Hepatocyte (in vitro differentiated cells): ENCODE results near the gene GOLGA1. TPM values are rescaled to one million over a fixed set of nuclear protein-coding genes. Genes with fewer than 3 reads are reported as not detected.
"Not testable (repeated sequence)": the region's sequence is repeated elsewhere in the genome, so short reads cannot be mapped to it uniquely, and the experiment has no call there.

Experiments
- DNase-seq: peaks from one replicate; pipeline ENCODE4 v3.0.0-alpha.2; 2016; ENCODE audit warnings: low spot score
- H2AFZ ChIP-seq: fragments of 200-600 bp; sonication (generic); 2 replicates; pipeline ENCODE4 v1.6.0; 2016; ENCODE audit warnings: antibody characterized with exemption, mild to moderate bottlenecking
- H3K27ac ChIP-seq: fragments of 200-600 bp; sonication (generic); 2 replicates; pipeline ENCODE4 v1.5.1; 2016; ENCODE audit warnings: mild to moderate bottlenecking
- H3K27me3 ChIP-seq: fragments of 200-600 bp; sonication (generic); 2 replicates; pipeline ENCODE4 v1.6.1; 2016
- H3K36me3 ChIP-seq: fragments of 200-600 bp; sonication (generic); replicated peaks from 2 replicates; pipeline ENCODE4 v1.5.1; 2016; ENCODE audit warnings: low read depth; ENCODE audit not compliant: insufficient read depth
- H3K4me1 ChIP-seq: fragments of 200-600 bp; sonication (generic); 2 replicates; pipeline ENCODE4 v1.5.1; 2016; ENCODE audit warnings: mild to moderate bottlenecking, moderate library complexity; ENCODE audit not compliant: insufficient read depth
- H3K4me2 ChIP-seq: fragments of 200-600 bp; sonication (generic); 2 replicates; pipeline ENCODE4 v1.6.0; 2016
- H3K4me3 ChIP-seq: fragments of 200-600 bp; sonication (generic); 2 replicates; pipeline ENCODE4 v1.5.1; 2016; ENCODE audit warnings: mild to moderate bottlenecking
- H3K79me2 ChIP-seq: fragments of 200-600 bp; sonication (generic); 2 replicates; pipeline ENCODE4 v1.6.0; 2017; ENCODE audit warnings: mild to moderate bottlenecking
- H3K9me2 ChIP-seq: fragments of 200-600 bp; sonication (generic); replicated peaks from 2 replicates; pipeline ENCODE4 v1.6.0; 2017; ENCODE audit warnings: mild to moderate bottlenecking; ENCODE audit not compliant: insufficient read depth
- H3K9me3 ChIP-seq: fragments of 200-600 bp; sonication (generic); 2 replicates; pipeline ENCODE4 v1.5.1; 2016; ENCODE audit warnings: low read depth, mild to moderate bottlenecking
- H4K20me1 ChIP-seq: fragments of 200-600 bp; sonication (generic); 2 replicates; pipeline ENCODE4 v1.6.0; 2016; ENCODE audit warnings: mild to moderate bottlenecking; ENCODE audit not compliant: insufficient read depth, poor library complexity, severe bottlenecking
- CTCF ChIP-seq: fragments of 200-600 bp; sonication (generic); IDR thresholded peaks from 2 replicates; pipeline ENCODE4 v1.5.1; 2016; ENCODE audit warnings: antibody characterized with exemption, mild to moderate bottlenecking; ENCODE audit not compliant: poor library complexity
- EZH2 ChIP-seq: fragments of 200-600 bp; sonication (generic); IDR thresholded peaks from 2 replicates; pipeline ENCODE4 v1.6.1; 2016; ENCODE audit warnings: antibody characterized with exemption, mild to moderate bottlenecking, borderline replicate concordance
- EZH2phosphoT487 ChIP-seq: fragments of 200-600 bp; sonication (generic); IDR thresholded peaks from one replicate; pipeline ENCODE4 v1.6.1; 2018; ENCODE audit warnings: antibody characterized with exemption, mild to moderate bottlenecking, low read depth, moderate library complexity; ENCODE audit not compliant: unreplicated experiment, severe bottlenecking
- WGBS: methylation state at CpG from one replicate; pipeline ENCODE4 v1.1.6; 2016; ENCODE audit warnings: low lambda C conversion rate; ENCODE audit errors: missing lambda C conversion rate; 5-methylcytosine and 5-hydroxymethylcytosine counted together
- polyA plus RNA-seq: library from polyadenylated mRNA; unstranded; fragments of >200 nt; fragmentation: Nextera tagmentation; extraction: Ambion mirVana; gene quantifications from 2 replicates; pipeline ENCODE4 v1.2.1, GENCODE V29; 2016
- total RNA-seq: library from RNA; depleted of rRNA; stranded (reverse); fragments of >200 nt; gene quantifications from 2 replicates; pipeline ENCODE4 v1.2.3, GENCODE V29; 2014

GOLGA1 gene
- total and polyA plus RNA-seq, 2 experiments from 2014 or later: 10.1 to 12.9 TPM

- Histone ChIP-seq H3K4me3 (no peak overlapping the region), H3K27me3 (no peaks in the 10 kb centered on the region), H3K36me3 (no peaks in the 10 kb centered on the region), H3K4me1 (no peaks in the 10 kb centered on the region), H3K4me2 (no peak overlapping the region), H4K20me1 (no peaks in the 10 kb centered on the region), H3K79me2 (no peaks in the 10 kb centered on the region), H3K27ac (no peak overlapping the region), H3K9me3 (no peaks in the 10 kb centered on the region), H3K9me2 (no peaks in the 10 kb centered on the region), H2AFZ (no peak overlapping the region)
- 74% methylated on average over 7 of the region's 14 CpGs for WGBS
- DNase-seq: no peak
- TF ChIP-seq CTCF: no peak
- no peak for TF ChIP-seq EZH2
- no peak for TF ChIP-seq EZH2phosphoT487
Observed at GRCh38 chr9:124841075-124841821, 99.6 kb downstream of the GOLGA1 start.

- Histone ChIP-seq H3K79me2 (no peaks in the 10 kb centered on the region), H3K9me2 (no peaks in the 10 kb centered on the region), H3K4me2 (no peak overlapping the region), H3K27ac (no peak overlapping the region), H3K36me3 (no peaks in the 10 kb centered on the region), H2AFZ (no peak overlapping the region), H4K20me1 (no peaks in the 10 kb centered on the region), H3K4me1 (peaks cover 2% of the 10 kb centered on the region), H3K27me3 (no peaks in the 10 kb centered on the region), H3K9me3 (no peaks in the 10 kb centered on the region), H3K4me3 (no peak overlapping the region)
- TF ChIP-seq EZH2 (no peak), CTCF (peak; percentile 27)
- peak; percentile 9 for DNase-seq
- WGBS: 81% methylated on average over 18 of the region's 18 CpGs
Observed at GRCh38 chr9:124840300-124840833, 100.5 kb downstream of the GOLGA1 start.

GRCh38 chr9:124839612-124840299, 101.1 kb downstream of the GOLGA1 start:
- H3K36me3 ChIP-seq: no peaks in the 10 kb centered on the region
- H3K27me3 ChIP-seq: no peaks in the 10 kb centered on the region
- no peaks in the 10 kb centered on the region for H3K79me2 ChIP-seq
- TF ChIP-seq EZH2 (no peak), CTCF (peak; percentile 28), EZH2phosphoT487 (no peak)
- H3K4me3 ChIP-seq: no peak overlapping the region
- no peak overlapping the region for H3K27ac ChIP-seq
- H3K4me2 ChIP-seq: no peak overlapping the region
- DNase-seq: peak; percentile 23
- no peaks in the 10 kb centered on the region for H3K9me3 ChIP-seq
- H2AFZ ChIP-seq: no peak overlapping the region
- no peaks in the 10 kb centered on the region for H4K20me1 ChIP-seq
- peaks cover 8% of the 10 kb centered on the region for H3K4me1 ChIP-seq
- no peaks in the 10 kb centered on the region for H3K9me2 ChIP-seq
- WGBS: 75% methylated on average over 10 of the region's 12 CpGs

GRCh38 chr9:124838567-124839275, 102.2 kb downstream of the GOLGA1 start:
- not testable (repeated sequence) for H3K4me3 ChIP-seq, H3K79me2 ChIP-seq, H3K27me3 ChIP-seq, H3K4me2 ChIP-seq, H4K20me1 ChIP-seq, H3K36me3 ChIP-seq, H2AFZ ChIP-seq, H3K9me2 ChIP-seq, H3K9me3 ChIP-seq, H3K27ac ChIP-seq, DNase-seq
- H3K4me1 ChIP-seq: peaks cover 13% of the 10 kb centered on the region
- 95% methylated on average over 26 of the region's 52 CpGs for WGBS

- H3K27me3 ChIP-seq, H3K36me3 ChIP-seq, H4K20me1 ChIP-seq, DNase-seq, H3K4me3 ChIP-seq, H3K9me2 ChIP-seq, H3K79me2 ChIP-seq, H3K27ac ChIP-seq, H2AFZ ChIP-seq, H3K9me3 ChIP-seq, H3K4me2 ChIP-seq: not testable (repeated sequence)
- peaks cover 13% of the 10 kb centered on the region for H3K4me1 ChIP-seq
- WGBS: 79% methylated on average over 5 of the region's 5 CpGs
Observed at GRCh38 chr9:124838132-124838531, 102.8 kb downstream of the GOLGA1 start.
